GM18868 (cell line): ENCODE data around the gene PAQR4.
A peak's percentile ranks its signal among the peaks of the same experiment; 100 is the strongest.

Experiments
- ATAC-seq: cut with Tn5 transposase; IDR thresholded peaks from one replicate; pipeline ENCODE4 v1.9.1; 2021; ENCODE audit warnings: mild to moderate bottlenecking, moderate library complexity; ENCODE audit not compliant: unreplicated experiment

The PAQR4 gene

DNA sequence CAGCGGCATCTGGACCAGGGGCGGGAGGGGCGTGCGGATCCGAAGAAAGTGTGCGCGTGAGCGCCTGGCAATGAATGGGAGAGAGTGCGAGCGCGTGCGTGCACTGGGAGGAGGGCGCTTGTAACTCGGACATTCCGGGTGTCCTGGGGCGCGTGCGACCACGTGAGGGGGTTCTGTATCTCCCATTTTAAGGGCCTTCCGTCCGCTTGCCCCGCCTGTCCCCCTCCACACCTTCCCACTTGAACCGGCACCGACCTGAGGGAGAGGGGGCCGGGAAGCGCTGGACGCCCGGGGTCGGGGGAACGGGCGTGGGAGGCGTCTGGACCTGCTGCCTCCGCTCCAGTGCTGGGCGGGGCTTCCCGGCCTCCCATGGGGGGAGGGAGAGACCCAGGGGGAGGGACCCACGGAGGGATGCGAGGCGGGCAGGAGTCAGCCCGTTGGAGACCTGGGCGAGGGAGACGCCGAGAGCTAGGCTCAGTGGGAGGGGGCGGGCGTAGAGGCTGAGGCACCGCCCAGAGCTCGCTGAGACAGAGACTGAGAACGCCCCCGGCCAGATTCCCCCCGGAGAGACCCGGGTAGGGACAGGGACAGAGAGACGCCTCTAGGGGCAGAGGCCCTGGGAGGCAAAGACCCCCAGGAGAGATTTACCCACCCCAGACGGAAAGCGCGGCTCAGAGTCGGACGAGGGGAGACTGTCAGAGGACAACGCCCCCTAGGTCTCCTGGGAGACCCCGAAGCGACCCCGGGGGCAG lies 5.2 kb upstream of the PAQR4 start, which contains the start of gene KREMEN2:
TSS of gene KREMEN2 (plus strand) at position 553 of the 752 bp plus-strand sequence. CDS start 246 bp downstream, outside the sequence.
- no peak for ATAC-seq

DNA sequence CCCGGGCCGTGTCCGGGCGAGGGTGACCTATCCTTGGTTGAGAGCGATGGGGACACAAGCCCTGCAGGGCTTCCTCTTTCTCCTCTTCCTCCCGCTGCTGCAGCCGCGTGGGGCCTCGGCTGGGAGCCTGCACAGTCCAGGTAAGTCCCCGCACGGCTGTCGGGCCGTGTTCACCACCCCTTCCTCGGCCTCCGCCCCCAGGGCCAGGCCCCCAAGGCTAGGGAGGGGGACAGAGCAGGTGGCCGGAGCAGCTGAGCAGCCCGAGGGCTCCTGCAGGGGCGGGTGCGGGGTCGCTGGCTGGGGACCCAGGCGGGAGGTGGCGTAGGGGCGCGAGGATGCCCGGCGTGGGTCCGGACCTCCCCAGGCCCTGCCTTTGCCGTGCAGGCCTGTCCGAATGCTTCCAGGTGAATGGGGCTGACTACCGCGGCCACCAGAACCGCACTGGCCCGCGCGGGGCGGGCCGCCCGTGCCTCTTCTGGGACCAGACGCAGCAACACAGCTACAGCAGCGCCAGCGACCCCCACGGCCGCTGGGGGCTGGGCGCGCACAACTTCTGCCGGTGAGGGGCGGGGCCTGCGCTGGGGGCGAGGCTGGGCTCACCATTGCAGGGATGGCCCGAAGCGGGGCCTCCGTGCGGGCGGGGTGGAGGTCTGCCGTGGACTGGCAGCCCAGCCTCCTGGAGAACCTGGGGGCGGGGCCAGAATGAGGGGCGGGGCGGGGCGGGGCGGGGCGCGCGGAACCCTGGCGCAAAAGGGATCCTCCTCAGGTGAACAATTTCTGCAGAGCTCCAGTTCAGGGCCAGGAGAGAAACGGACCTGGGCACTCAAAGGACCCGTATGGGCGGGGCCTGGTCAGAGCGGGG lies 4.4 kb upstream of the PAQR4 start:
- ATAC-seq, result no peak

DNA sequence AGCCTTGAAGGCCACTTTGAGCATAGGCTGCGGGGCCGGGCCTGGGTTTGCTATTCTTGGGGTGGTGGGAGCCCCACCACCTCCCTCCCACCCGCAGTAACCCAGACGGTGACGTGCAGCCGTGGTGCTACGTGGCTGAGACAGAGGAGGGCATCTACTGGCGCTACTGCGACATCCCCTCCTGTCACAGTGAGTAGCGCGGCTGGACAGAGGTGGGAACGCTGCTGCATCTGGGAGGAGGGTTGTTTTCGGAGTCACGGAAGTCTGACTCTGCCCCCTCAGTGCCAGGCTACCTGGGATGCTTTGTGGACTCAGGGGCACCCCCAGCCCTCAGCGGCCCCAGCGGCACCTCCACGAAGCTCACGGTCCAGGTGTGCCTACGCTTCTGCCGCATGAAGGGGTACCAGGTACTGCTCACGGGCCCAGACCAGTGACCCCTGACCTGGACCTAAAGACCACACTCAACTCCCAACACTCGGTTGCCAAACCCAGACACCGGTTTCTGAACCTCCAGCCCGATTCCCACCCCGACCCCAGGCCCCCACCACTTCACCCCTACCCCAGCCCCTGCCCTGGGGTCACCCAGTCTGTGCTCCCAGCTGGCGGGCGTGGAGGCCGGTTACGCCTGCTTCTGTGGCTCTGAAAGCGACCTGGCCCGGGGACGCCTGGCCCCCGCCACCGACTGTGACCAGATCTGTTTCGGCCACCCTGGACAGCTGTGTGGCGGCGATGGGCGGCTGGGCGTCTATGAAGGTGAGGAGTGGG lies 2.9 kb upstream of the PAQR4 start:
- no peak for ATAC-seq

DNA sequence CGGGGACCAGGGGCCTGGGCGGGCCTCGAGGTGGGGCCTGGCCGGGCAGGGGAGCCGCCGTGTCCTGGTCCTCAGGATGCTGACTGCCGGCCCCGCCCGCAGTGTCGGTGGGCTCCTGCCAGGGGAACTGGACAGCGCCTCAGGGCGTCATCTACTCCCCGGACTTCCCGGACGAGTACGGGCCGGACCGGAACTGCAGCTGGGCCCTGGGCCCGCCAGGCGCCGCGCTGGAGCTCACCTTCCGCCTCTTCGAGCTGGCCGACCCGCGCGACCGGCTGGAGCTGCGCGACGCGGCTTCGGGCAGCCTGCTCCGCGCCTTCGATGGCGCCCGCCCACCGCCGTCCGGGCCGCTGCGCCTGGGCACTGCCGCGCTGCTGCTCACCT lies 2.3 kb upstream of the PAQR4 start:
- ATAC-seq, result no peak

DNA sequence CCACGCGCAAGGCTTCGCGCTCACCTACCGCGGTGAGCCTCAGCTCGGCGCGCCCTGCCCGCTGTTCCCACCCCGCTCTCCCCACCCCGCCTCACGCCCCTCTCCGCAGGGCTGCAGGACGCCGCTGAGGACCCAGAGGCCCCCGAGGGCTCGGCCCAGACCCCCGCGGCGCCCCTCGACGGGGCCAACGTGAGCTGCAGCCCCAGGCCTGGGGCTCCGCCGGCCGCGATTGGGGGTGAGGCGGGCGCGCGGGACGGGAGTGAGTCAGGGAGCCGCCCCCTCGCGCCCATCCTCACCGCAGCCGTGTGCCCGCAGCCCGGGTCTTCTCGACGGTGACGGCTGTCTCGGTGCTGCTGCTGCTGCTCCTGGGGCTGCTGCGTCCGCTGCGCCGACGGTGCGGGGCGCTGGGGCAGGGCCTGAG lies 1.9 kb upstream of the PAQR4 start:
- no peak for ATAC-seq

DNA sequence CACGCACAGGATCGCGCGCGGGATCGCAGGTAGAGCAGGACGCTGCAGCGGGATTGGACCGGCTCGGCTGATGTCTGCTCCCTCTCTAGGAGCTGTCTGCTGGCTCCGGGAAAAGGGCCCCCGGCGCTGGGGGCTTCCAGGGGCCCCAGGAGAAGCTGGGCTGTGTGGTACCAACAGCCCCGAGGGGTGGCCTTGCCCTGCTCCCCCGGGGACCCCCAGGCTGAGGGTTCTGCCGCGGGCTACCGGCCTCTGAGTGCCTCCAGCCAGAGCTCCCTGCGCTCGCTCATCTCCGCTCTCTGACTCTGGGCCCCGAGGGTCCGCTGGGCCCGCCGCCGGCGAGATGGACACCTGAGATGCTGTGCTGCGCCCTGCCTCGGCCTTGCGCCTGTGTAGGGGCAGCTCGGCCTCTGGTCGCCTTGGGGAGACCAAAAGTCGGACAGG lies 1.4 kb upstream of the PAQR4 start:
- ATAC-seq, result no peak

DNA sequence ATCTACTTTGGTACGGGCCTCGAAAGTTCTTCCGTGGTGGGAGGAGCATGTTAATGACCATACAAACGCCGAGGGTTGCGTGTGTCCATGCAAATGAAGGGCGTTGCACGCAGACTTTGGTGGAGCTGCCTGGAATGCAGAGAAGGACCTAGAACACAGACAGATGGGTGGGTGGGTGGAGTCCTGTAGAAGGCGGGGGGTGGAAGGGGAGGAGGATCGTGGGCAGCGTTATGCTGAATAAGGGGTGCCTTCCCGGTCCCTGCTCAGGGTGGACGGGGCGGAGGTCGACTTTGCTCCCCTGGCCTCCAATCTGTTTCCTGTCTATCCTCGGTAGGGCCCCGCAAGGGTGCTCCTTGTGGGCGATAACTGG lies 795 bp upstream of the PAQR4 start:
- no peak for ATAC-seq

DNA sequence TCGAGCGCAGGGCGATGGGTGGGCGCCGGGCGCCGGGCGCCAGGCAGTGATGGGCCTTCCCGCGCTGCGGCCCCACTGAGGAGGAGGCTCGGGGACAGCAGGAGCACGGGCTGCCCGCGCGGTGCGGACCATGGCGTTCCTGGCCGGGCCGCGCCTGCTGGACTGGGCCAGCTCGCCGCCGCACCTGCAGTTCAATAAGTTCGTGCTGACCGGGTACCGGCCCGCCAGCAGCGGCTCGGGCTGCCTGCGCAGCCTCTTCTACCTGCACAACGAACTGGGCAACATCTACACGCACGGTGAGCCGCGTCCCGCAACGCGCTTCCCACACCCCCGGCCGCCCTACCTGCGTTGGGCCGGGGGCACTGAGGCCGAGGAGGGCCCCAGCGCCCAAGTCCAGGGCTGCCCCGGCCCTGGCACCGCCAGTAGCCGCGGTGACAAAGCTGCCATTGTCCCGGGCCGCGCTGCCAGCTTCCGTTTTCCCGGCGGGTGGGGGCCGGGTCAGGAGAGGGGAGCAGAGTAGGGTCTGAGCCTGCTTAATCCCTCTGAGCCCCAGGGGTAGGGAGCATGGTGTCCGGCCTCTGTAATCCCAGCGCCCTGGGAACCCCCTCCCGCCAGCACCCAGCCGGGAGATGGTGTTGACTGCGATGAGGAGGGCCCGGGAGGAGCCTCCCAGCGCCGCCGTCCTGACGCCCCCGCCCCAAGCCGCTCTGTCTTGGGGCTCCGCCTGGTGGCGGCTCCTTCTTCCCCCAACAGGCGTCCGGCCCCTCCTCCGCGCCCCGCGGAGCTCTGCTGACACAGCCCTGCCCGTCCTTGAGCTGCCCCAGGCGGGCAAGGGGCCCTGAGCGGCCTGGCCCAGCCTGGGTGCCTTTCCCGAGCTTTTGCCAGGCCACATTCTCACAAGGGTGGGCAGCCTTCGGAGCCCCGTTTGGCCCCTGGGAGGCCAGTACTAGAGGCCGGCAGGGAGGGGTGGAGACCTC lies 685 bp downstream of the PAQR4 start:
- peak; percentile 37 for ATAC-seq

DNA sequence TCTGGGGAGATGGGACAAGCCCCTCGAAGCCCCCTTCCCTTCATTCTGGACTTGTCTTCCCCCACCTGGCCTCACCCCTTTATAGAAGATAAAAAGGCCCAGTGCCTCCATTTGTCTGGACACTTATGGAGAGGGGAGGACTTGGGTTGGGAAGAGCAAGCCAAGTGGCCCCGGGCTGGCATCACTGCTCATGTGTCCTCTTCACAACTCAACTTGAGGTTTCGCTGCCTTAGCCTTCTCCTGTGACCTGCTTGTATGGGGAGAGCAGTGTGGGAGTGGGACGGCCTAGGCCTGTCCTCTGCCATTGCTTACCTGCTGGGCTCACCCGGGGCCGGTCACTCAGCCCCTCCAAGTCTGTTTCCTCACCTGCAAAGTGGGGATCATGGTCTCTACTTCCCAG lies 1.4 kb downstream of the PAQR4 start:
- ATAC-seq, result no peak

DNA sequence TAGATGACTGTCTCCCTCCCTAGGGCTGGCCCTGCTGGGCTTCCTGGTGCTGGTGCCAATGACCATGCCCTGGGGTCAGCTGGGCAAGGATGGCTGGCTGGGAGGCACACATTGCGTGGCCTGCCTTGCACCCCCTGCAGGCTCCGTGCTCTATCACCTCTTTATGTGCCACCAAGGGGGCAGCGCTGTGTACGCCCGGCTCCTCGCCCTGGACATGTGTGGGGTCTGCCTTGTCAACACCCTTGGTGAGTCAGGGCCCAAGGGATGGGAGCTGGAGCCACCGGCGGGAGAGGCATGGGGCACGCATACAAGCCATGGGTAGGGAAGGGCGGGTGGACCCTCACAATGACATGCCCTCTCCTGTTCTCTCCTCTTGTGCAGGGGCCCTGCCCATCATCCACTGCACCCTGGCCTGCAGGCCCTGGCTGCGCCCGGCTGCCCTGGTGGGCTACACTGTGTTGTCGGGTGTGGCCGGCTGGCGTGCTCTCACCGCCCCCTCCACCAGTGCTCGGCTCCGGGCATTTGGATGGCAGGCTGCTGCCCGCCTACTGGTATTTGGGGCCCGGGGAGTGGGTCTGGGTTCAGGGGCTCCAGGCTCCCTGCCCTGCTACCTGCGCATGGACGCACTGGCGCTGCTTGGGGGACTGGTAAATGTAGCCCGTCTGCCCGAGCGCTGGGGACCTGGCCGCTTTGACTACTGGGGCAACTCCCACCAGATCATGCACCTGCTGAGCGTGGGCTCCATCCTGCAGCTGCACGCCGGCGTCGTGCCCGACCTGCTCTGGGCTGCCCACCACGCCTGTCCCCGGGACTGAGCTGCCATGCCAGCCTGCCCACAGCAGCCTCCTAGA lies 2.2 kb downstream of the PAQR4 start:
- ATAC-seq, result no peak

DNA sequence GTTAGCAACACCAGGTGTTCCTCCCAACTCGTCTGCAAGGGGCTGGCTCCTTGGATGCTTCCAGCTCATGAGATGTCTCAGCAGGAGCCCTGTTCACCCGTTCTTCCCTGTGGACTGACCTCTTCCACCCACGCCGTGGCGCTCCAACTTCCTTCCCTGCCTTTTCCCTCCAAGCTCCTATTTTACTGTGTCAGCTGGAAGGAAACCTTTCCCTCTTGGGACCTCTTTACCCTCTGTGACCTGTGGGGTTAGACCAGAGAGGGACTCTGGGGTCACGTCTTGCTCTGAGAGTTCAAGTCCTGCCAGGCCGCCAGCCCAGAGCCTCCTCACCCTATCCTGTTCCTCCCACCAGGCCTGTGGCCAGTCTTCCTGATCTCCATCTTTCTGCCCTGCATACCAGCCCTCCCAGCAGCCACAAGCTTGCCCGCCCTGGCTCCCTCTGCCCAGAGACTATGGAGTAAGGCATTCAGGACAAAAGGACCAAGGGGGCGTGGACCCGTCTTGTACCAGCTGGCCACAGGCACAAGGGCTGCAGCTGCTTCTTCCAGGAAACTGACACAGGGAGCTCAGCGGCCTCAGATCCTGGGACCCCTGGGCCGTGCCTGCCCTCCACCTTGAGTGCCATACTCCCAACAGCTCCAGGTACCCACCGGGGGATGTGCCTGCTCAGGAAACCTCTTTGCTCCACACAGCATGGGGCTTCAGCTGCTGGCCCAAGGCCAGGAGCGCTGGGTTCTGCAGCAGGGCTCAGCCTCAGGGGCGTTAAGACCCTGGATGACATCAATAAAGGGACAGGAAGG lies 3.0 kb downstream of the PAQR4 start:
- ATAC-seq, result no peak

DNA sequence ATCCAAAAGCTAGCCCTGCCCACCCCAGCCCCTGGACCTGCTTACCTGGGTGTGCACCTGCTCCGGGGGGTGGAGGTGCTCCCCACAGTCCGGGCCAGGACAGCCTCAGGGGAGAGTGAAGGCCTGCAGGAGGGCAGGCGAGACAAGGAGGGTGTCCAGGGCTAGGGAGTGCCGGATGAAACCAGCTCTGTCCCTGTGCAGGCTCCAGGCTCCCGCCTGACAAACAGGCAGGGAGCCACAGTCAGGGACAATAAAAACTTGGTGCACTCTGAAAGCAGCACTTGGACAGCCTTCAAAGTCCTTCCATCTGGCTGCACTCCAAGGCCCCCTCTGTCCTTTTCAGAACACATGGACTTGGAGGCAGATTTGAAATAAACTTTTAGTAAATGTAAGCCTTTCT lies 3.9 kb downstream of the PAQR4 start:
- ATAC-seq, result no peak

DNA sequence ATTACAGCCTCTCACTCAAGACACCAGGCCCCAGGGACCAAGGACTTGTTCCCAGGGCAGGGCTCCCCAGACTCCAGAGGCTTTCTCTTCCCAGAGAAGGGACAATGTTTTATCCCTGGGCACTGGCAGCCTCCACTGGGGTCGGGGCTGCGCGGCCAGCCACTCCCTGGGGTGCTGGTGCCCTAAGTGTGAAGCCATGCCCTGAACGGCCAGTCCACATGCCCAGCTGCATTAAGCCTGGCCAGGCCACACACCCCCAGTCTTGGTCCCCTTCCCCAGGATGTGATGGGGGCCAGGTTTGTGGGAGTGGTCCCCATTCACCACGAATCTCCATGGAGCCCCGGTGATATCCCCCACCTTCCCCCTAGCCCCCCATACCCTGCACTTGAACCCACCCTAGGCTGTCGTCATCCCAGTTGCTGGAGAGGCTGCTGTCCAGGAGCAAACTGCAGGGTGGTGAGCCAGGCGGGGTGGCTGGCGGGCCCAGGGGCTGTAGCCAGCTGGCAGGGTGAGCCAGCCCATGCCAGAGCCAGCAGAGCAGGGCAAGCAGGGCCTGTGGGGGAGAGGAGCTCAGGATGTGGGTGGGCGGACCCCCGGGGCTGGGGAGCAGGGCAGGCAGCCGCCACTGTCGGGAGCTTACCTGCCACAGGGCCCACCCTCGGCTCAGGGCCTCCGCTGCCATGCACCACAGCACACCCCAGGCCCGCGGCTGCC lies 4.6 kb downstream of the PAQR4 start:
- ATAC-seq, result no peak

DNA sequence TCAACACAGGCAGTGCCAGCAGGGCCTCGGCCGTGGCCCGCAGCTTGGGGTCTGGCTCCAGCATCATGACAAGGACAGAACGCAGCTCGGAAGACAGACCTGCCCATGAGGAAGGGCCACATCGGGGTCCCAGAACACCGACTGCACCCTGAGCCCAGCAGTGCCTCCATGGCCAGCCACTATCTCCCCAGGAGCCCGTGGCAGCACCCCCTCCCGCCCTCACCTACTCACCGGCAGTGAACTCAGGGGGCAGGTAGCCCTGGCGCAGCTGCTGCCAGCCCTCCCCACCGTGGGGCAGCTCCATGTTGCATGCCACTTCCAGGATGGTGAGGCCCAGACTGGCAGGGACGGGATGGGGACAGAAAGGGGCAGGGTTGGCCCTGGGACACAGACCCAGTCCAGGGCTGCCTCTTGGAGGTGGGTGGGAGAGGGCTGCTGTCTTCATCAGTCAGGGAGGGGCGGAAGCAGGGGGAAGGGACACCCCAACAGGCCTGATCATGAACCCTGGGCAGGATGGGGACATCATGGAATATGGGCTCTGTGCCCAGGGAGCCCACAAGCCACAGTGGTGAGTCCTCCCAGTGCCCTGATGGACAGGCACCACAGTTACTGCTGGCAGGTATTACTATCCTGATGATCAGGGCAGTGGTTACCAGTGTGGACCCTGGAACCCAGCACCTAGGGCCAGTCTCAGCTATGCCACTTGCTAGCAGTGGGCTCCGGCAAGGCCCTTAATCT lies 5.3 kb downstream of the PAQR4 start:
- no peak for ATAC-seq

DNA sequence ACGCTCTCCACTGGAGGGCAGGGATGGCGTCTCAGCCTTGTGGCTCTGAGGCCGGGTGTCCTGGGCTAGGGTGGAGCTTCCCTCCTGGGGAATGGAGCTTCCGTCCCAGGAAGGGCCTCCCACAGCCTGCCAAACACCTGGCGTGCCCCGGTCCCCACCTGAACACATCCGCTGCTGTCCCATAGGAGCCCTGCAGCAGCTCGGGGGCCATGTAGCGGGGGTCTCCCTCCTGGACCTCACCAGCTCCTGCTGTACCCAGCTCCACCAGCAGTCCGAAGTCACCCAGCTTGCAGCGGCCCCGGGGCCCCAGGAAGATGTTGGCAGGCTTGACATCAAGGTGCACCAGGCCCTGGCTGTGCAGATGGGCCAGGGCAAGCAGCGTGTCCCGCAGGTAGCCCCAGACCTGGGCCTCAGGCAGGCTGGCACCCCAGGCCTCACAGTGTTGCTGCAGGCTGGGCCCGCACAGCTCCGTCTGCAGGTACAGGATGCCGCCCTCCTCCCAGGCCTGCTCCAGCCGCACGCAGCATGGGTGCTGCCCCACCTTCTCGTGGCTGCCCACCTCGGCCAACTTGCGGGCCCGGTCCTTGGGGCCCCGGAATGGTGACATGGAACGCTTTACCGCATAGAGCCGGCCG lies 6.1 kb downstream of the PAQR4 start:
- ATAC-seq, result no peak

DNA sequence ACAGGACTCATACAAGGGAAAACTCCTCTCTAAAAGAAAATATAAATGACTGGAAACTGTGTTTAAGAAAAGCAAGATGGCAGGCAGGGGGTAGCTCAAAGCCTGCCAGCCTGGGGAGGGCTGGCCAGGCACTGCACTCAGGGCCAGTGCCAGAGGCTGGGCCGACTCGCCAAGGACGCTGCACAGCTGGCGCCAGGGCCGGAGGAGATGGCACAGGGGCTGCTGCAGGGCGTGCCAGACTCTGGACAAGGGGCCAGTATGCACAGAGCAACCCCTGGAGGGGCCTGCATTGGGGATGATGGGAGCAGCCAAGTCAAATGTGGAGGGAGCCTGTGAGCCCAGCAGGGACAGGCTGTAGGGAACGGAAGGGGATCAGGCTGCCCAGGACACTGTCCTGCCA lies 7.1 kb downstream of the PAQR4 start:
- no peak for ATAC-seq

DNA sequence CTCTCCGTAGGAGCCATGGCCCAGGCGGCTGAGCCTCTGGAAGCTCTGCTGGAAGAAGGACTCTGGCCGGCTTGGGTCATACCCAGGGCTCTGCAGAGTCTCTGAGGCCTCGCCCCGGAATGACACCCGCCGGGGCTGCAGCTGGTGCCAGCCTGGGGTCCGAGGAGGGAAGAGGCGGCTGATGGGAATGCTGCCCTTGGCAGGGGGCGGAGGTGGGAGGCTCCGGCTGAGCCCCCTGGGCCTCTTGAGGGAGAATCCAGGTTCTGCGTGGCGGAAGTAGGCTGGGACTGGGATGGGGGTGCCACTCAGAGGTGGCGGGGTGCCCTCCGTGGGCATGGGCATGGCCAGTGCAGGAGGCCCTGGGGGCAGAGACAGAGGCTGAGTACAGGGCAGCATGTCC lies 7.5 kb downstream of the PAQR4 start:
- ATAC-seq, result no peak
